WI38 (cell line): ENCODE data around the gene ZNF786.
"Not testable (repeated sequence)": the region's sequence is repeated elsewhere in the genome, so short reads cannot be mapped to it uniquely, and the experiment has no call there.

Source experiments
- H3K4me3 ChIP-seq: 2 replicates; pipeline ENCODE4 v1.5.1; 2011; ENCODE audit warnings: low read depth, mild to moderate bottlenecking, control low read depth, low read length
- TF ChIP-seq, protein P1 (sequence below): IDR thresholded peaks from 2 replicates; pipeline ENCODE4 v1.5.1; 2012; ENCODE audit warnings: low read depth, mild to moderate bottlenecking, control low read depth, low read length

Gene ZNF786

DNA sequence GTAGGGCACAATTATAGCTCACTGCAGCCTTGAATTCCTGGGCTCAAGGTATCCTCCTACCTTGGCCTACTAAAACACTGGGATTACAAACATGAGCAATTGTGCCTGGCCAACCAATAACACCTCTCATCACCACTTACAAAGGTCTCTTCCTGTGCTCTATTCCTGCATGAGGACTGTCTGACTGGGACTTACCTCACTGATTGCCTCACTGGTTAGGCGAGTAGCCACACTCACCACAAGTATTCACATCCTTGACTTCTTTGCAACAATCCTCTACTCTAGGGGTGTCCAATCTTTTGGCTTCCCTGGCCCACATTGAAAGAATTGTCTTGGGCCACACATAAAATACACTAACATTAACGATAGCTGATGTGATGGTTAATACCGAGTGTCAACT is 39.6 kb downstream of the ZNF786 start:
- no peak overlapping the region for H3K4me3 ChIP-seq
- TF ChIP-seq, protein P1, sequence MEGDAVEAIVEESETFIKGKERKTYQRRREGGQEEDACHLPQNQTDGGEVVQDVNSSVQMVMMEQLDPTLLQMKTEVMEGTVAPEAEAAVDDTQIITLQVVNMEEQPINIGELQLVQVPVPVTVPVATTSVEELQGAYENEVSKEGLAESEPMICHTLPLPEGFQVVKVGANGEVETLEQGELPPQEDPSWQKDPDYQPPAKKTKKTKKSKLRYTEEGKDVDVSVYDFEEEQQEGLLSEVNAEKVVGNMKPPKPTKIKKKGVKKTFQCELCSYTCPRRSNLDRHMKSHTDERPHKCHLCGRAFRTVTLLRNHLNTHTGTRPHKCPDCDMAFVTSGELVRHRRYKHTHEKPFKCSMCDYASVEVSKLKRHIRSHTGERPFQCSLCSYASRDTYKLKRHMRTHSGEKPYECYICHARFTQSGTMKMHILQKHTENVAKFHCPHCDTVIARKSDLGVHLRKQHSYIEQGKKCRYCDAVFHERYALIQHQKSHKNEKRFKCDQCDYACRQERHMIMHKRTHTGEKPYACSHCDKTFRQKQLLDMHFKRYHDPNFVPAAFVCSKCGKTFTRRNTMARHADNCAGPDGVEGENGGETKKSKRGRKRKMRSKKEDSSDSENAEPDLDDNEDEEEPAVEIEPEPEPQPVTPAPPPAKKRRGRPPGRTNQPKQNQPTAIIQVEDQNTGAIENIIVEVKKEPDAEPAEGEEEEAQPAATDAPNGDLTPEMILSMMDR: no peak

DNA sequence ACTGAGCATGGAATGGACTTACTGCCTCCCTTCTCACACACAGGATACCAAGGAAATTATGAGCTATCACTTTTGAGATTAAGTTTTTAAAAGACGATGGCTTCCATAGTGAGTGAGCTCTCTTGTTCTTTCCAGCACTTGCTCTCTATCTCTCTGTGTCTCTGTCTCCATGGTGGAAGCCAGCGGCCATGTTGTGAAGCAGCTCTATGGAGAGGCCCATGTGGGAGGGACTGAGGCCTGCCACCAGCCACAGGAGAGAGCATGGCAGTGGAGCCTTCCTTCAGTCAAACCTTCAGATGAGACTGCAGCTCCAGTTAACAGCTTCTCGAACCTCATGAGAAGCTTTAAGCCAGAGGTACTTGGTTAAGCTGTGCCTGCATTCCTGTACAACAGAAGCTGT is 41.7 kb downstream of the ZNF786 start:
- H3K4me3 ChIP-seq: no peak overlapping the region
- TF ChIP-seq, protein P1: no peak

DNA sequence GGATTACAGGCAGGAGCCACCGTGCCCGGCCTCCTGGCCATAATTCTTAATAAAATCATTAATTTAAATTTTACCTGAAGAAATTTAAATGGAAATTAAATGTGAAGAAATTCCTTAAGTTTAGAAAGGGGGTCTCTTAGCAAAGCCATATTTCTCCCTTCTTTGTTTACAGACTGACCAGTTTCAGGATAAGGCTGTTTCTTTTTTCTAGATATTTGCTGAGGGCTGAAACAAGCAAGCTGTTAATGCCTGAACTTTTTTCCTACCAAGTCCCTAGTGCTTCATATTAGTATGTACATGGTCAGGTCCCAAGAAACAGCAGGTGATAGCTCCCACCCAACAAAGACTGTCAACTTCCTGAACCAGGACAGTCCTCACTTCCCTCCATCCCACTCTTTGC is 44.1 kb downstream of the ZNF786 start:
- H3K4me3 ChIP-seq: no peak overlapping the region
- TF ChIP-seq, protein P1: no peak

DNA sequence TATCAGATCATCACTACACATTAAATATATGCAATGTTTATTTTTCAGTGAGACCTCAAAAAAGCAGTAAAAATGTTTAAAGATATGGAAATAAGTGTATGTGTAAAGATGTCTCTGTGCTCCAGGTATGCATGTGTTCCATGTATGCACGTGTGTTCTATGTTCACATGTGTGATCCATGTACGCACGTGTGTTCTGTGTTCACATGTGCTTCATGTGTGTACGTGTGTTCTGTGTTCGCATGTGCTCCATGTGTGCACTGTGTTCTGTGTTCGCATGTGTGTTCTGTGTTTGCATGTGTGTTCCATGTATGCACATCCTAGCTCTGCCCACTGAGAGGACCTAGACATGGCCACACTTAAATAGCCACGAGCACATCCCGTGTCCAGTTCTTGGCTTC is 46.6 kb downstream of the ZNF786 start:
- H3K4me3 ChIP-seq: no peak overlapping the region
- TF ChIP-seq, protein P1: no peak

DNA sequence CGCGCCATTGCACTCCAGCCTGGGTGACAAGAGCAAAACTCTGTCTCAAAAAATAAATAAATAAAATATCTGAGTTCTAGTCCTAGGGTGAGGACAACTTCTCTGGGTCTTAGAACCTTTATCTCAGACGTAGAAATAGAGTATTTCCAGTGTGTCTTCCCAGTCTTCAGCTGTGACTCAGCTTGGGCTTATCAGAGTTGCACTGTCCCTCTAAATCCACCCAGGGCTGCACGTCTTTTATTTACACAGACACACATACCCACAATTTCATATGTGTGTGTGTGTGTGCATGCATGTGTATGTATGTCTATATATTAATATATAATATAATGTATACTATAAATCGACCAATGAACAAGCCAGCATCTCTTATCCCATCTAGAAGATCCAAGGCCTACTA is 49.2 kb downstream of the ZNF786 start:
- no peak overlapping the region for H3K4me3 ChIP-seq
- TF ChIP-seq, protein P1: no peak

DNA sequence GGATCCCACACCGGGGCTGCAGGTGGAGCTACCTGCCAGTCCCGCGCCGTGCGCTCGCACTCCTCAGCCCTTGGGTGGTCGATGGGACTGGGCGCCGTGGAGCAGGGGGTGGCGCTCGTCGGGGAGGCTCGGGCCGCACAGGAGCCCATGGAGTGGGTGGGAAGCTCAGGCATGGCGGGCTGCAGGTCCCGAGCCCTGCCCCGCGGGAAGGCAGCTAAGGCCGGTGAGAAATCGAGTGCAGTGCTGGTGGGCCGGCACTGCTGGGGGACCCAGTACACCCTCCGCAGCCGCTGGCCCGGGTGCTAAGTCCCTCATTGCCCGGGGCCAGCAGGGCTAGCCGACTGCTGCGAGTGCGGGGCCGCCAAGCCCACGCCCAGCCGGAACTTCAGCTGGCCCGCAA is 51.9 kb downstream of the ZNF786 start:
- H3K4me3 ChIP-seq: not testable (repeated sequence)

DNA sequence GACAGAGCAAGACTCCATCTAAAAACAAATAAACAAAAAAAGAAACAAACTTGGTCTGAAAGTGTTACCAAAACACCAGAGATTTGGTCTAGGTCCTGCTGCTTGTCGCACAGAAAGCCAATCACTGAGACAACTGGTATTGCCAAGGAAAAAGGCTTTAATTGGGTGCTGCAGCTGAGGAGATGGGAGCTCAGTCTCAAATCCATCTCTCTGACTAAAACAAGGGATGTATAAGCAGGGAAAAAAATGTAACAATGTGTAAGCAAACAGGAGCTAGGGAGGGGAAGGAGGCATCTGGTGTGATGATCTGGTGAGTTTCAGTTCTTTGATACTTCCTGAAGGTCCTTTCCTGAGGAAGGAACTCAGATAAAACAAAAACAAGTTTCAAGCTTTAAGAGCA is 53.8 kb downstream of the ZNF786 start:
- H3K4me3 ChIP-seq: no peak overlapping the region
- TF ChIP-seq, protein P1: no peak

DNA sequence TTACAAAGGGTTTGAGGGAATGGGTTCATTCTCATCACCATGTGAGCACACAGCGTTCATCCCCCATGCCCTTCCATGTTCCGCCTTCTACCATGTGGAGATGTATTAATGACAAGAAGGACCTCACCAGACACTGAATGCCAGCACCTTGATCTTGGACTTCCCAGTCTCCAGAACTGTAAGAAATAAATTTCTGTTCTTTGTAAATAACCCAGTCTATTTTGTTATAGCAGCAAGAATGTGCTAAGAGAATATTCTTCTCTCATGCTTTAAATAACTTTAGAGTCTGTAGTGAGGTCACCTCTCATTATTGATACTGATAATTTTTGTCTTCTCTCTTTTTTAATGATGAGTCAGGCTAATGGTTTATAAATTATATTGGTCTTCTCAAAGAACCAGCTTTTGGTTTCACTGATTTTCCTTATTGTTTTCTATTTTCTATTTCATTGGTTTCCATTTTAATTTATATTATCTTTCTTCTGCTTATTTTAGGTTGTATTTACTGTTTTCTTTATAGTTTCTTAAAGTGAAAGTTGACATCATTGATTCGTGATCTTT is 59.1 kb downstream of the ZNF786 start:
- TF ChIP-seq, protein P1: no peak
- no peak overlapping the region for H3K4me3 ChIP-seq

DNA sequence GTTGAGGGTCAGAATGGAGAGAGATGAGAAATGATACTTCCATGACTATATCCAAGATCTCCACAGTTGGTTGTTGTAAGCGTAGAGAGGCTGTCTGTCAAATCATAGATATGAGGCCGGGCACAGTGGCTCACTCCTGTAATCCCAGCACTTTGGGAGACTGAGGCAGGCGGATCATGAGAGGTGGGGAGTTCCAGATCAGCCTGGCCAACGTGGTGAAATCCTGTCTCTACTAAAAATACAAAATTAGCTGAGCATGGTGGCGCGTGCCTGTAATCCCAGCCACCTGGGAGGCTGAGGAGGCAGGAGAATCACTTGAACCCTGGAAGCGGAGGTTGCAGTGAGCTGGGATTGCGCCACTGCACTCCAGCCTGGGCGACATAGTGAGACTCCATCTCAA is 60.1 kb downstream of the ZNF786 start:
- H3K4me3 ChIP-seq: not testable (repeated sequence)
